ENCODE measurements around the gene TCF12.

DNA sequence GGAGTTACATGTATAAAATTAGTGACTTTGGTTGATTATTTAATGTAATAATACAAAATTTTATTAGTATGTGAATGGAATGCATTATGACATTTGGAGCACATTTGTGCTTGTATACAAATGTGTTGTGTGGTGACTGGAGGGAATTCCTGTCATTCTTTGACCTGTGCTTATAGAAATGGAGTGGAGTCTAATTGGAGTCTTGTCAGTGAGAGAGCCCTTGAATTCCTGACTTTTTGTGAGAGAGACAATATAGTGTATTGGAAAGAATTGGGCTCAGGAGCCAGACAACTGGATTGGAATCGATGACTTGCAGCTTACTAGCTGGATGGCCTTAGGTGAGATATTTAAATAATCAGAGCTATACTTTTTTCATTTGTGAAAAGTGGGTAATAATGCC, 9.4 kb downstream of the TCF12 start:
- TF ChIP-seq EZH2 (IDR thresholded peaks at IDR 0.05; ENCODE audit: borderline replicate concordance, low read length): no peak
- TF ChIP-seq, protein P1, sequence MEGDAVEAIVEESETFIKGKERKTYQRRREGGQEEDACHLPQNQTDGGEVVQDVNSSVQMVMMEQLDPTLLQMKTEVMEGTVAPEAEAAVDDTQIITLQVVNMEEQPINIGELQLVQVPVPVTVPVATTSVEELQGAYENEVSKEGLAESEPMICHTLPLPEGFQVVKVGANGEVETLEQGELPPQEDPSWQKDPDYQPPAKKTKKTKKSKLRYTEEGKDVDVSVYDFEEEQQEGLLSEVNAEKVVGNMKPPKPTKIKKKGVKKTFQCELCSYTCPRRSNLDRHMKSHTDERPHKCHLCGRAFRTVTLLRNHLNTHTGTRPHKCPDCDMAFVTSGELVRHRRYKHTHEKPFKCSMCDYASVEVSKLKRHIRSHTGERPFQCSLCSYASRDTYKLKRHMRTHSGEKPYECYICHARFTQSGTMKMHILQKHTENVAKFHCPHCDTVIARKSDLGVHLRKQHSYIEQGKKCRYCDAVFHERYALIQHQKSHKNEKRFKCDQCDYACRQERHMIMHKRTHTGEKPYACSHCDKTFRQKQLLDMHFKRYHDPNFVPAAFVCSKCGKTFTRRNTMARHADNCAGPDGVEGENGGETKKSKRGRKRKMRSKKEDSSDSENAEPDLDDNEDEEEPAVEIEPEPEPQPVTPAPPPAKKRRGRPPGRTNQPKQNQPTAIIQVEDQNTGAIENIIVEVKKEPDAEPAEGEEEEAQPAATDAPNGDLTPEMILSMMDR (IDR thresholded peaks at IDR 0.05; ENCODE audit: low read length): no peak
